Omental fat pad (tissue), 4 donors: ENCODE measurements around the gene ARL4C. TPM values are rescaled to one million over a fixed set of nuclear protein-coding genes. Genes with fewer than 3 reads are reported as not detected.
"Not testable (repeated sequence)": the region's sequence is repeated elsewhere in the genome, so short reads cannot be mapped to it uniquely, and the experiment has no call there.

Experiments used
- ATAC-seq: fragments of 150-250 bp; one replicate; pipeline ENCODE4 v1.9.1; 2016; ENCODE audit warnings: mild to moderate bottlenecking, moderate library complexity; ENCODE audit not compliant: low FRiP score
- DNase-seq: peaks from one replicate; pipeline ENCODE4 v3.0.0-alpha.2; 2019; ENCODE audit warnings: low spot score
- CTCF ChIP-seq, 3 donors: fragments of 450-650 bp; IDR thresholded peaks; one replicate each; pipeline ENCODE4 v1.5.1; 2016 to 2017; ENCODE audit warnings: antibody characterized with exemption in 3 of 3, mild to moderate bottlenecking in 3 of 3, moderate library complexity in 2 of 3
- total RNA-seq, 4 donors: library from RNA; depleted of rRNA; stranded (reverse); fragments of >200 nt; gene quantifications; one replicate each; pipeline ENCODE4 v1.1.0, GENCODE V29; 2016

Gene ARL4C
- total RNA-seq, 4 donors from 2014 or later: 13.7 to 32.2 (median 19.3) TPM

- DNase-seq (no peak), ATAC-seq (no peak)
- no peak for TF ChIP-seq CTCF (IDR thresholded peaks at IDR 0.05)
Measured at GRCh38 chr2:234462218-234462992, 34.5 kb downstream of the ARL4C start.

GRCh38 chr2:234459401-234460009 is 37.4 kb downstream of the ARL4C start:
- TF ChIP-seq CTCF (IDR thresholded peaks at IDR 0.05): no peak

DNA sequence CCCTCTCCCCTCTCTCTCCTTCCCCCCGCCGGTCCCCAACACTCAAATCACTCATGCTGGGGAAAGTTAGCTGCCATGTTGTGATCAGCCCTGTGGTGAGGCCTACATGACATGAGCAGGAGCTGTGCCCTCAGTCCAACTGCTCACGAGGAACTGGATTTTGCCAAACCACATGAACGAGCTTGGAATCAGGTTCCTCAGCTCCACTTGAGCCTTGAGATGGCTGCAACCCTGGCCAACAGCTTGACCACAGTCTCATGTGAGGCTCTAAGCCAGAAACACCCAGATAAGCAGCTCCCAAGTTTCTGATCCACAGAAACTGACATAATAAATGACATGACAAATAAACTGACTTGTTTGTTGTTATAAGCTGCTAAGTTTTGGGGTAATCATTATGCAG is 38.4 kb downstream of the ARL4C start:
- DNase-seq (no peak), ATAC-seq (no peak)

More at GRCh38 chr2:234459401-234460009, 37.4 kb downstream of the ARL4C start:
- DNase-seq: no peak
- ATAC-seq: no peak

GRCh38 chr2:234457421-234457820 is 39.5 kb downstream of the ARL4C start:
- DNase-seq (no peak), ATAC-seq (no peak)
- TF ChIP-seq CTCF (IDR thresholded peaks at IDR 0.05): no peak

More for the DNA sequence above, 38.4 kb downstream of the ARL4C start:
- no peak for TF ChIP-seq CTCF (IDR thresholded peaks at IDR 0.05)

GRCh38 chr2:234455246-234455645 is 41.6 kb downstream of the ARL4C start:
- not testable (repeated sequence) for DNase-seq, ATAC-seq

GRCh38 chr2:234454433-234454832 is 42.4 kb downstream of the ARL4C start:
- DNase-seq: no peak
- TF ChIP-seq CTCF (IDR thresholded peaks at IDR 0.05): no peak
- ATAC-seq: no peak

- ATAC-seq (no peak), DNase-seq (no peak)
- TF ChIP-seq CTCF (IDR thresholded peaks at IDR 0.05): no peak
Measured at GRCh38 chr2:234453216-234453615, 43.7 kb downstream of the ARL4C start.
